Measurements from ENCODE around the gene SUCLG2.

SUCLG2 gene

GRCh38 chr3:67335813-67336212 is 318.6 kb downstream of the SUCLG2 start:
- TF ChIP-seq GABPA (IDR thresholded peaks at IDR 0.05; ENCODE audit: low read depth), result no peak
- no peak for TF ChIP-seq POLR2AphosphoS5 (IDR thresholded peaks at IDR 0.05; ENCODE audit: low read depth)
- TF ChIP-seq CTCF (IDR thresholded peaks at IDR 0.05; ENCODE audit: insufficient read depth, low read length), result no peak
- TF ChIP-seq SPI1 (IDR thresholded peaks at IDR 0.05; ENCODE audit: borderline replicate concordance, low read depth), result no peak
- TF ChIP-seq, protein P1, sequence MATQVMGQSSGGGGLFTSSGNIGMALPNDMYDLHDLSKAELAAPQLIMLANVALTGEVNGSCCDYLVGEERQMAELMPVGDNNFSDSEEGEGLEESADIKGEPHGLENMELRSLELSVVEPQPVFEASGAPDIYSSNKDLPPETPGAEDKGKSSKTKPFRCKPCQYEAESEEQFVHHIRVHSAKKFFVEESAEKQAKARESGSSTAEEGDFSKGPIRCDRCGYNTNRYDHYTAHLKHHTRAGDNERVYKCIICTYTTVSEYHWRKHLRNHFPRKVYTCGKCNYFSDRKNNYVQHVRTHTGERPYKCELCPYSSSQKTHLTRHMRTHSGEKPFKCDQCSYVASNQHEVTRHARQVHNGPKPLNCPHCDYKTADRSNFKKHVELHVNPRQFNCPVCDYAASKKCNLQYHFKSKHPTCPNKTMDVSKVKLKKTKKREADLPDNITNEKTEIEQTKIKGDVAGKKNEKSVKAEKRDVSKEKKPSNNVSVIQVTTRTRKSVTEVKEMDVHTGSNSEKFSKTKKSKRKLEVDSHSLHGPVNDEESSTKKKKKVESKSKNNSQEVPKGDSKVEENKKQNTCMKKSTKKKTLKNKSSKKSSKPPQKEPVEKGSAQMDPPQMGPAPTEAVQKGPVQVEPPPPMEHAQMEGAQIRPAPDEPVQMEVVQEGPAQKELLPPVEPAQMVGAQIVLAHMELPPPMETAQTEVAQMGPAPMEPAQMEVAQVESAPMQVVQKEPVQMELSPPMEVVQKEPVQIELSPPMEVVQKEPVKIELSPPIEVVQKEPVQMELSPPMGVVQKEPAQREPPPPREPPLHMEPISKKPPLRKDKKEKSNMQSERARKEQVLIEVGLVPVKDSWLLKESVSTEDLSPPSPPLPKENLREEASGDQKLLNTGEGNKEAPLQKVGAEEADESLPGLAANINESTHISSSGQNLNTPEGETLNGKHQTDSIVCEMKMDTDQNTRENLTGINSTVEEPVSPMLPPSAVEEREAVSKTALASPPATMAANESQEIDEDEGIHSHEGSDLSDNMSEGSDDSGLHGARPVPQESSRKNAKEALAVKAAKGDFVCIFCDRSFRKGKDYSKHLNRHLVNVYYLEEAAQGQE (IDR thresholded peaks at IDR 0.05; ENCODE audit: insufficient replicate concordance, low read depth), result no peak
- H3K27ac ChIP-seq (replicated peaks), result no peak overlapping the region
- H3K4me3 ChIP-seq (replicated peaks; ENCODE audit: insufficient read depth, low read length), result no peak overlapping the region
- H3K27me3 ChIP-seq (ENCODE audit: insufficient read depth, poor library complexity, severe bottlenecking), result peaks cover 4% of the 10 kb centered on the region
- DNase-seq (ENCODE audit: low read depth in 1 of 2, low spot score in 1 of 2), result no peak

- Histone ChIP-seq H3K27ac (replicated peaks) (no peak overlapping the region), H3K4me3 (replicated peaks; ENCODE audit: insufficient read depth, low read length) (no peak overlapping the region), H3K27me3 (ENCODE audit: insufficient read depth, poor library complexity, severe bottlenecking) (peaks cover 4% of the 10 kb centered on the region)
- no peak for DNase-seq (ENCODE audit: low read depth in 1 of 2, low spot score in 1 of 2)
- TF ChIP-seq, protein P1 (IDR thresholded peaks at IDR 0.05; ENCODE audit: insufficient replicate concordance, low read depth), result no peak
- TF ChIP-seq SPI1 (IDR thresholded peaks at IDR 0.05; ENCODE audit: borderline replicate concordance, low read depth) (no peak), CTCF (IDR thresholded peaks at IDR 0.05; ENCODE audit: insufficient read depth, low read length) (no peak), GABPA (IDR thresholded peaks at IDR 0.05; ENCODE audit: low read depth) (no peak), POLR2AphosphoS5 (IDR thresholded peaks at IDR 0.05; ENCODE audit: low read depth) (no peak)
These were observed 319.8 kb downstream of the SUCLG2 start for GRCh38 chr3:67334588-67334987.

DNA sequence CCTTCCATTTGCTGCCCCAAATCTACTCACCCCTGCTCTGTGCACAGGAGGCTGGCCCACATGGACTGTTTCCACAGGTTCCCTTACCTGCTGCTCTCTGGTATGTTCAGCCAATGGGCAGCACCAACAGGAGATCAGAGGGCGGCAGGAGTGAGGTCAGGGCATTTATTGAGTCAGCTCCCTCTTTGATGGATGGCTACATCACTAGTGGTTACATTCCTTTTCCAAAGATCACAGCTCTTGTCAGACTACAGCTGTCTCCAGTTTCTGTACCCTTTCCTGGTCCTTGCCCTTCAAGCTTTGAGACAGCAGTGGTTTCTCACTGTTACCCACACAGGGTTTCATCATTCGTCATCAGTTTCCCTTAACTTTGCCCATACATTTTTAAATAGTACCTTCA is 325.1 kb downstream of the SUCLG2 start:
- DNase-seq (ENCODE audit: low read depth in 1 of 2, low spot score in 1 of 2), result no peak
- Histone ChIP-seq H3K27ac (replicated peaks) (no peak overlapping the region), H3K27me3 (ENCODE audit: insufficient read depth, poor library complexity, severe bottlenecking) (peaks cover 2% of the 10 kb centered on the region), H3K4me3 (replicated peaks; ENCODE audit: insufficient read depth, low read length) (no peak overlapping the region)
- TF ChIP-seq, protein P1 (IDR thresholded peaks at IDR 0.05; ENCODE audit: insufficient replicate concordance, low read depth), result no peak
- TF ChIP-seq SPI1 (IDR thresholded peaks at IDR 0.05; ENCODE audit: borderline replicate concordance, low read depth) (no peak), GABPA (IDR thresholded peaks at IDR 0.05; ENCODE audit: low read depth) (no peak), CTCF (IDR thresholded peaks at IDR 0.05; ENCODE audit: insufficient read depth, low read length) (no peak)

All from HL-60 (cell line).